Measurements from ENCODE around the gene SNX20.

The SNX20 gene

DNA sequence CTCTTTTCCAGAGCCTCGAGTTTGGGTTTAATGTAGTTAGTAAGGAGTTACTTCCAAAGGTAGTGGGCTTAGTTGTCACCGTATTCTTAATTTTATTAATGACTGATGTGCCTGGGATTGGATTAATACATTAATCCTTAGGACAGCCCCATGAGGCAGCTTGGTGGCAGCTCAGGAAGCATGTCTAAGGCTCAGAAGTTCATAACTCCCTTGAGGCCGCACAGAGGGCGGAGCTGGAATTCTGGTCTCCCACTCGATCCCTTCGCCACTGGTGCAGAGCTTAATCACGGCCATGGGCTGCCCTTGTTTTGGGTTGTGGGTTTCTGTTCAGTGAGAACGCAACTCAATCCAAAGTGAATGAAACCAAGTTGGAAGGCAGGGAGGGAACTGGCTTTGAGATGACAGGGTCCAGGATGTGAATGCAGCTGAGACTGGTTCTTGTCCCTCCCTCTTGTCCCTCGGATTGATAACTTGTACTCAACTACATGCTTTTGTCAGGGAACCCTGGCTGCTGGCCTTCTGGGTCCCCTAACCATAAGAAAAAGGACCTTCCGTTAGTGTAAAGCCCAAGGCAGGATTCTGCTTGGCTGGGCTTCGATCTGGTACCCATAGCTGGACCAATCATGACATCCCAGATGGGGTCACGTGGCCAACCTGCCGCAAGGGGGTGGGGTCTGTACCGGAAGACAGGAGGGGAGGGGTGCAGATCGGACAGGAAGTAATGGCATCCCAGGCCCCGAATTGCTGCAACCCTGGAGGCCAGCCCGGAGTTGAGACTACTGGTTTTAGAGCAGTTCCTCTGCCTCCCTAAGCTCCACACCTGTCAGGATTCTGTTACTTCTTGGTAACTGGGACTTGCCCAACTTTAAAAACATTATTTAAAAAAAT, 45.4 kb downstream of the SNX20 start:
- DNase-seq (ENCODE audit: low read depth) = no peak

DNA sequence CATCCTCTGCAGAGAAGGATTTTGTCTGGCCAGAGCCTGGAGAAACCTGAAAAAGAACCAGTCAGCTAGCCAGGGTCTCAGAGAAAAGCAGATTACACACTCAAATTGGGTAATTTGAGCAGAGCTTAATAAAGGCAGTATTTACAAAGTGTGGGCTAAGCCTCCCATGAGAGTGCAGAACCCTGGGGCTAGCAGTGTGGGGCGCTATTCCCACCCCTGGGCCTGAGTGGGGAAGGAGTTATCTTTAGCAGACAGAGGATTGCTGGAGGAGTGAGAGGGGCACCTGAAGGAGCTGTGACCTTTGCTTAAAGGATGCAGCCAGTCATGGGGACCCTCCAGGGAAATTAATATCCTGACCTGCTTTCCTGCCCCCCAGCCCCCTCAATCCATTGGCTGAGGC, 46.2 kb downstream of the SNX20 start:
- DNase-seq (ENCODE audit: low read depth) = no peak

DNA sequence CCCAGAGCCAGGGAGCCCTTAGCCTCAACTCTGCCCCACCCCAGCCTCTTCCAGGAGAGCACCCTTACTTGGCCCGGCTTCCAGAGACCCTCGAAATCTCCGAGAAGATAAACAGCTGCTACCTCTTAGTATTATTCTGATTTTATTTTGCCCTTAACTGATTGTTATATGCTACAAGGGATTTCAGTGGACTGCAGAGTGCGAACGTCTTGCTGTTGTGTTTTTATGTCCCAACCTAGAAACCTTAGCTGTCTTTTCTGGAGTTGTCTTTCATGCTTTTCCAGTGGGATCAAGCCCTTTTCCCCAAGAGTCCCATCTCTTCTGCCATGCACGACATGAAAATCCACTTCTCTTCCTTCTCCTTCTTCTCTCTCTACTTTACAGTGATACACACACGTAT, 47.0 kb downstream of the SNX20 start:
- no peak for DNase-seq (ENCODE audit: low read depth)

GRCh38 chr16:50632927-50633800, 47.9 kb downstream of the SNX20 start:
- no peak for DNase-seq (ENCODE audit: low read depth)

- DNase-seq (ENCODE audit: low read depth) = no peak
These were observed 49.0 kb downstream of the SNX20 start for GRCh38 chr16:50631985-50632576.

DNA sequence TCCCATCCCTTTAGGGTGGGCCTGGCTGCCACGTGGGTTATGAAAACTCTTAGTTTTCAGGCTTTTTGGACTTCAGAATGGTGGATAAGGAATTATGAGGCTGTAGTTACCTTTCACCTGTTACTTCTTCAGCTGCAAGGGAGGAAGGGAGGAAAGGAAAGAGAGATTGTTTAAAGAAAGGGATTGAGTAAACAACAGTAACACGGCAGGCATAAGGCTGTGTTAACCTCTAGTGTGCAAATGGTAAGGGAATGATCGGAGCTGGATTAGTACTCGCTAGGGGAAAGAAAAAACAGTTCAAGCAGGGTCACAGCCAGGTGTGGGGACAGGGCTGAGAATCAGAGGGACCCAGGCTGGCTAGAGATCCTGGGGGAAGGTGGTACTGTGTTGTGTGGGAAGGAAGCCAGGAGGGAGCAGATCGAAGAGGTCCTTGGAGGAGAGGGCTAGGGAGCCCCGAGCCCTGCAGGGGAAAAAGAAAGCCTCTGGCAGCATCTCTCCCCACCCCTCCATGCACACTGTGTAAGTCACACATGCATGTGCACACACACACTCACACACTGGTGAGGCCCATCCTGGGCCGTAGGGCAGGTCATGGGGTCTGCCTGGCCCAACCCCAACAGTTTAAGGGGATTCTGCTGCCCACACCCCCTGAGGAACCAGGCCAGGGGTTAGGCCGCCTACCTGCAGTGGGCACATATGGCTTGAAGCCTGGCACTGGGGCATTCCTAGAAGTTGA, 49.7 kb downstream of the SNX20 start:
- DNase-seq (ENCODE audit: low read depth) = no peak

- DNase-seq (ENCODE audit: low read depth) = no peak
These were observed 50.6 kb downstream of the SNX20 start for GRCh38 chr16:50630394-50631020.

DNA sequence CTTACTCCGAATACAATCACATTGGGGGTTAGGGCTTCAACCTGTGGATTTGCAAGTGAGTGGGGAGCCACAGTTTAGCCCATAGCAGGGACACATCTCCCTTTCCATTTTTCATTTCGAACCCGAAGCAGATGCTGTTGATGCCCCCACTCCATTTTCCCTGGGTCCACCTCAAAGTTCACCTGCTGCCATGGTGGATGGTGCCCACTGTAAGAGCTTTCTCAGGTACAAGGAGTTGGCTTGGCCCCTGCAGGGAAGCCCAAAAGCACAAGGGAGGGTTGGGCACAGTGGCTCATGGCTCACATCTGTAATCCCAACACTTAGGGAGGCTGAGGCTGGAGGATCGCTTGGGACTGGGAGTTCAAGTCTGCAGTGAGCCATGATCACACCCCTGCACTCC, 51.8 kb downstream of the SNX20 start:
- DNase-seq (ENCODE audit: low read depth) = no peak

- no peak for DNase-seq (ENCODE audit: low read depth)
These were observed 52.8 kb downstream of the SNX20 start for GRCh38 chr16:50628156-50628802.

DNA sequence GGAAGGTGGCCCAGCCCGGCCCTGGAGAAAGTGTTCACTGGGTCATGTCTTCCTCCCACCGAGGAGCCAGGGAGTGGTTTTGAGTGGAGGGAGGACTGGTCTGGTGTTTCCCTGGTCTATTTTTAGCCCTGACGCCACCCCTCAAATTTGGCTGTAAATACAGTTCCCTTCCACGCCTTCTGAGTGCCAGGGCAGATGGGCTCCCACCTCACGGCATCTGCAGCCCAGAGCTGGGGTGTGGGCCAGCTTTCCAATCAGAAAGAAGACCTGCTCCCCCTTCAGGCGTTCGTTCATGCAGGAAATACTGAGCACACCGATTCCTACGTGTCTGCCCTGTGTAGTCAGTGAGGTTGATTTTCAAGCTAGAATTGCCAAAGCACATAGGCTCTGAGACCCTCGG, 53.7 kb downstream of the SNX20 start:
- DNase-seq (ENCODE audit: low read depth) = peak; percentile 42

- DNase-seq (ENCODE audit: low read depth) = no peak
These were observed 54.2 kb downstream of the SNX20 start for GRCh38 chr16:50626868-50627267.

DNA sequence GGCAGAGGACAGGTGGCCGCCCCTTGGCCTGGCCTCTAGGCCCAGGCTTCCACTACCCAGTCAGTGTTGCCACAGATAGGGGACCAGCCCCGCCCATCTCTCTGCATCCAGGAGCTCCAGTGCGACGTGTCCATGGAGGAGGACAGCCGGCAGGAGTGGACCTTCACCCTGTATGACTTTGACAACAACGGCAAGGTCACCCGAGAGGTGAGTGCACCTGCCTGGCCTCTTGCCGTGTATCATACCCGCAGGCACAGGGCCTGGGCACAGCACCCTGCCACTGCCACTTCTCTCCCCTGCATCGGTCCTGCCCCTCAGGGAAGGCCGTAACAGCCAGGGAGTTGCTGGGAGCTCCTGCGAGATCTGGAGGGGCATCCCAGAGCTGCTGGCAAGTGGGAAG, 55.7 kb downstream of the SNX20 start:
- no peak for DNase-seq (ENCODE audit: low read depth)

DNA sequence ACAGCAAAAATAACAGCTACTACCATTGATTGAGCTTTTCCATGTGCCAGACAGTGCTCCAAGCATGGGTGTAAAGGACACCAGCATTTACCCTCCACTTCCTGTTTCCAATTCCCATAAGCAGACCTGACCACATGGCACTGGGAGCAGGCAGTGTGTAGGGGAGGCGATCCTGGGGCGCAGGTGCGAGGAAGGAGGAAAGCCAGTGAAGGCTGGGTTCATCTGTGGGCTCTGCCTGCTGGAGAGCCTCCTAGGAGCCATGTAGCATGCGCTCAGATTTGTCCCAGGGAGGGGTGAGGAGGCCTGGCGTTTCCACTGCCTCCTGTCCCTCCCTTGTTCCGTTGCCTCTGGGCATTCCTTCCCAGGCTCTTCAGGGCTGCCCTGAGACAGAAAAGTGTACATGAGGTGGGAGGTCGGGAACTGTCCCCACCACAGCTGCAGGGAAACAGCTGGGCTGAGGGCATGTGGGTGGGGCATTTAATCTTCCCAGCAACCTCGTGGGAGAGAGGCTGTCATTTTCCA, 56.6 kb downstream of the SNX20 start:
- DNase-seq (ENCODE audit: low read depth) = no peak

- DNase-seq (ENCODE audit: low read depth) = no peak
These were observed 58.3 kb downstream of the SNX20 start for GRCh38 chr16:50622643-50623369.

DNA sequence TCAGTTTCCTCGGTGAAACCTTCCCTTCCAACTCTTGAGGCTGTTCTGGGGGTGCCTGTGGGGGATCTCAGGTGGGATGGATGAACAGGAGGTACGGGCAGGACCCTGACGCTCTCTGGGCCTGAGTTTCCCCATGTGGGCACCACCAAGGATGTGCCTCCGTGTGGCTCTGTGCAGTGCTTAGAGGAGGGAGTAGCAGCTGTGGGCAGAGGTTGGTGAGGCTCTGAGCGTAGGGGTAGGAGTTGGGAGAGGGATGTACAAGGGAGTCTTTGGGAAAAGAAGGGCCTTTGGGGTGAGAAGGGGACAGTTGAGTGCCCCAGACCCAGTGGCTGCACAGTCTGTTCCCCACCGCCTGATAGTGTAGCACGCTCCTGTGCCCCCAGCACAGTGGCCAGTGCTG, 59.1 kb downstream of the SNX20 start:
- no peak for DNase-seq (ENCODE audit: low read depth)

Data from ELR (cell line).